Ovary (tissue), 9 donors: ENCODE results near the gene EZH1. TPM values are rescaled to one million over a fixed set of nuclear protein-coding genes. Genes with fewer than 3 reads are reported as not detected.

Source experiments
- DNase-seq, 5 donors: peaks; one replicate each; pipeline ENCODE4 v3.0.0-alpha.2; 2019 to 2020
- H3K27ac ChIP-seq, 2 donors: fragments of 200-600 bp; one replicate each; pipeline versions ENCODE4 v1.5.1 to v1.8.0; 2019 to 2022
- H3K27me3 ChIP-seq: fragments of 200-600 bp; one replicate; pipeline ENCODE4 v1.8.0; 2022
- H3K36me3 ChIP-seq: fragments of 200-600 bp; sonication (generic); one replicate; pipeline ENCODE4 v1.5.1; 2019
- H3K4me1 ChIP-seq: one replicate; pipeline ENCODE4 v1.8.1; 2013; ENCODE audit warnings: mild to moderate bottlenecking, moderate library complexity; ENCODE audit not compliant: insufficient read depth
- H3K4me3 ChIP-seq: fragments of 200-600 bp; sonication (generic); one replicate; pipeline ENCODE4 v1.5.1; 2017
- H3K9me3 ChIP-seq, 2 donors: fragments of 200-600 bp in 1 of 2; sonication (generic) in 1 of 2; one replicate each; pipeline versions ENCODE4 v1.5.1 to v1.8.1; 2013 to 2019; ENCODE audit warnings: mild to moderate bottlenecking in 1 of 2, moderate library complexity in 1 of 2
- EP300 ChIP-seq: sonication (generic); formaldehyde crosslinking; IDR thresholded peaks from one replicate; pipeline ENCODE4 v1.6.1; 2017; ENCODE audit warnings: antibody characterized with exemption
- POLR2A ChIP-seq: fragments of 450-650 bp; IDR thresholded peaks from one replicate; pipeline ENCODE4 v1.6.1; 2017; ENCODE audit warnings: antibody characterized with exemption, mild to moderate bottlenecking, moderate library complexity
- WGBS, 3 donors: extraction: QIAGEN DNeasy Blood & Tissue Kit in 1 of 3; methylation state at CpG; one replicate each; pipeline versions ENCODE4 v1.1.5 to v1.1.7; 2013 to 2017; 5-methylcytosine and 5-hydroxymethylcytosine counted together
- intact Hi-C, 4 donors: fragments of 100-400 bp; cut with DNase I; formaldehyde crosslinking; loops; one replicate each; pipeline versions ENCODE4 v1.11.0 to v1.15.1; 2022 to 2023
- microRNA-seq, 3 donors: library from miRNA; unstranded; fragments of <30 nt; microRNA quantifications; one replicate each; pipeline versions ENCODE4 to v1.2.0, GENCODE V29; 2019 to 2020
- polyA plus RNA-seq, 2 donors: library from polyadenylated mRNA; stranded (reverse); fragments of 200-250 nt in 1 of 2; fragments of 350-450 nt in 1 of 2; fragmentation: Illumina TruSeq in 1 of 2; extraction: RNeasy Lipid Tissue Mini Kit (QIAGEN cat#74804) in 1 of 2; gene quantifications; one replicate each; pipeline ENCODE4 v1.2.3, GENCODE V29; 2013 to 2014
- small RNA-seq: library from RNA; depleted of rRNA; stranded (forward); fragments of <200 nt; gene quantifications from one replicate; pipeline ENCODE3, GENCODE V24; 2016
- total RNA-seq, 7 donors: library from RNA; depleted of rRNA in 2 of 7; stranded (reverse); fragments of >200 nt in 2 of 7; fragmentation: NEBNext Ultra II Directional in 3 of 7; extraction: Animal tissue kit (Norgen Biotek cat#: 25700) in 3 of 7; gene quantifications; one replicate each; pipeline versions ENCODE4 v1.1.0 to v1.2.4, GENCODE V29; 2016 to 2023
- TF ChIP-seq, protein P1 (sequence below), 3 donors: fragments of 450-650 bp in 2 of 3; fragments of 200-600 bp in 1 of 3; IDR thresholded peaks; one replicate each; pipeline versions ENCODE4 v1.5.1 to v1.8.0; 2016 to 2022; ENCODE audit warnings: antibody characterized with exemption in 3 of 3, mild to moderate bottlenecking in 1 of 3
- donor health status: DM: no; HTN: no; CAD: no; lungs with moderate emphysema.
- donor health status: DM: no; HTN: no; CAD: no.
- donor health status: Bipolar disorder and iron deficiency.
- donor health status: DM: yes; HTN: yes; CAD: no.
- donor health status: DM: no; HTN: no; CAD: no.
- donor health status: DM: yes; HTN: yes; CAD: no.

Gene EZH1
- total and polyA plus RNA-seq, 9 donors, result 32.9 to 95.2 (median 67.8) TPM

DNA sequence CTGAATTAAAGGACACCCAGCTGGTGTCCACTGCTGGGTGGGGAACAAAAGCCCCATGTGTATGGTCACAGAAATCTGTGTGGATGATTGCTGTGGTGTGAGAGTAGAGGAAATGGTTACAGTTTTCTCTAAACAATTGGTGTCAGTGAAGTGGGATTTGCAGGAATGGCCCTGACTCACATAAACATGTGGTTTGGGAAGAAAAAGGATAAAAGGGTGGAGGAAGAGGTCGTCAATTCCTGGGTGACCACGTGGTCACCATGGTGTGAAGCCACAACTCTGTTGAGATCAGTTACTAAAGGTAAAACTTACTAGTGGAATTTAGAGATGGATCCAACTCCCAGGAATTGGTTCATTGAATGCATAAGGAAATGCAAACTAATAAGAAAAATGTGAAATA lies 89.3 kb downstream of the EZH1 start:
- Histone ChIP-seq H3K4me3 (no peak overlapping the region), H3K9me3 (no peaks in the 10 kb centered on the region), H3K36me3 (no peaks in the 10 kb centered on the region), H3K27me3 (no peaks in the 10 kb centered on the region), H3K27ac (no peak overlapping the region), H3K4me1 (peaks cover 5% of the 10 kb centered on the region)
- no peak for TF ChIP-seq POLR2A
- TF ChIP-seq, protein P1, sequence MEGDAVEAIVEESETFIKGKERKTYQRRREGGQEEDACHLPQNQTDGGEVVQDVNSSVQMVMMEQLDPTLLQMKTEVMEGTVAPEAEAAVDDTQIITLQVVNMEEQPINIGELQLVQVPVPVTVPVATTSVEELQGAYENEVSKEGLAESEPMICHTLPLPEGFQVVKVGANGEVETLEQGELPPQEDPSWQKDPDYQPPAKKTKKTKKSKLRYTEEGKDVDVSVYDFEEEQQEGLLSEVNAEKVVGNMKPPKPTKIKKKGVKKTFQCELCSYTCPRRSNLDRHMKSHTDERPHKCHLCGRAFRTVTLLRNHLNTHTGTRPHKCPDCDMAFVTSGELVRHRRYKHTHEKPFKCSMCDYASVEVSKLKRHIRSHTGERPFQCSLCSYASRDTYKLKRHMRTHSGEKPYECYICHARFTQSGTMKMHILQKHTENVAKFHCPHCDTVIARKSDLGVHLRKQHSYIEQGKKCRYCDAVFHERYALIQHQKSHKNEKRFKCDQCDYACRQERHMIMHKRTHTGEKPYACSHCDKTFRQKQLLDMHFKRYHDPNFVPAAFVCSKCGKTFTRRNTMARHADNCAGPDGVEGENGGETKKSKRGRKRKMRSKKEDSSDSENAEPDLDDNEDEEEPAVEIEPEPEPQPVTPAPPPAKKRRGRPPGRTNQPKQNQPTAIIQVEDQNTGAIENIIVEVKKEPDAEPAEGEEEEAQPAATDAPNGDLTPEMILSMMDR (IDR thresholded peaks at IDR 0.05), result no peak
- no peak for TF ChIP-seq EP300
- no peak for DNase-seq
- 25 to 34% (median 27%) methylated on average over 2 of the region's 2 CpGs for WGBS, 3 donors
- intact Hi-C loops, result no loop called here

DNA sequence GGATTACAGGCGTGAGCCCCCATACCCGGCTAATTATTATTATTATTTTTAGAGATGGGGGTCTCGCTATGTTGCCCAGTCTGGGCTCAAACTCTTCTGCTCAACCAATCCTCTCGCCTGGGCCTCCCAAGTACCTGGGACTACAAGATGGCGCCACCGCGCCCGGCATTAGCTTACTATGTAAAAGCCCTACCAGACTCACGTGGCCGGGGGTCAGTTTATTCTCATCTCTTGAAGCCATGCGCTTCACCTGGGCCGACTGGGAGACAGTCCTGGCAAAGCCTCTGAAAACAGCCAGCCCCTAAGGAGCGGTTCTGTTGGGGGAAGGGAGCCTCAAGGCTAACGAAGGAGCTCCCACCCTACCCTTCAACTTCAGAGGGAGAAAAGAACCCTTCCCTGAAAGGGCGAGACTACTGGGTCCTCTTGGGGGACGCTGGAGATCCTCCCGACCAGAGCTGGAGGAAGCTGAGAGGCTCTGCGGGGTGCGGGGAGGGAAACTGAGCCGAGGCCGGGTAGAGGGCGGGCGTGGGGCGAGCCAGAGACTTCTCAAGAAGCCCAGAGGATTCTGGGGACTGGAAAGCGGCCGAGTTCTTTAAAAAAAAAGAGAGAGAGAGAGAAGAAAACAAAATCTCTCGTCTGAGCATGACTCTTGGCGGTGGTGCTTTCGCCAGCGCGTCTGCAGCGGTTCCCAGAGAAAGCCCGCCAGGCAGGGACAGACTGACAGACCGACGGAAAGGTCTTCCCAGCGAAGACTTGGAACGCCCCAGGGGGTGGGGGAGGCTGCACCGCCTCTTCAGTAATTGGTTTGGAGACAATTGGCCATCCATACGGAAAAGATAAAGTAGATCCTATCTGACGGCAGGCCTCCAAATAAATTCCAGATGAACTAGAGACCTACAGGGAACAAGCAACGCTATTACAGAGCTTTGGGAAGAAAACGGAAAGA lies 91.4 kb downstream of the EZH1 start:
- Histone ChIP-seq H3K9me3 (no peaks in the 10 kb centered on the region), H3K36me3 (no peaks in the 10 kb centered on the region), H3K4me3 (peak overlapping the region; percentile 39), H3K4me1 (peaks cover 5% of the 10 kb centered on the region), H3K27me3 (no peaks in the 10 kb centered on the region), H3K27ac (peak overlapping the region; percentile 77 to 82)
- intact Hi-C loops, result no loop called here
- DNase-seq, result peak; percentile 72 to 83 (median 75)
- 19% methylated on average over 42 of the region's 42 CpGs for WGBS, 3 donors
- TF ChIP-seq, protein P1 (IDR thresholded peaks at IDR 0.05), result no peak
- no peak for TF ChIP-seq EP300
- TF ChIP-seq POLR2A, result no peak

DNA sequence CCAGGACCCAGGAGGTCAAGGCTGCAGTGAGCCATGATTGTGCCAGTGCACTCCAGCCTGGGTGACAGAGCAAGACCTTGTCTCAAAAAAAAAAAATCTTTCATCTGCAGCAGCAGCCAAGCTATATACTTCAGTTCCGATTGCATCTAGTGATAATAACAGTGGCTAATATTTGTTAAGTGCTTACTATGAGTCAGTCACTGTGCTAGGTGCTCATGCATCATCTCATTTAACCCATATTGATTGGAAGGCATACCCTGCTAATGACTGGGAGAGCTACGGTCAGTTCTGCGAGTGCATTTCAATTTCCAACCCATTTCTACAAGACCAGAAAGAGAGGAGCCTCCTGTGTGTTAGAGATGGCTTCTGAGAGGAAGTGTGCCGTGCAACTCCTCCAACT lies 93.4 kb downstream of the EZH1 start:
- Histone ChIP-seq H3K27ac (no peak overlapping the region), H3K4me1 (peaks cover 5% of the 10 kb centered on the region), H3K4me3 (no peak overlapping the region), H3K27me3 (no peaks in the 10 kb centered on the region), H3K36me3 (no peaks in the 10 kb centered on the region), H3K9me3 (no peaks in the 10 kb centered on the region)
- intact Hi-C loops, result no loop called here
- 77 to 88% (median 80%) methylated on average over 4 of the region's 4 CpGs for WGBS, 3 donors
- TF ChIP-seq POLR2A (no peak), EP300 (no peak)
- TF ChIP-seq, protein P1 (IDR thresholded peaks at IDR 0.05), result no peak
- DNase-seq, result no peak

Small RNA genes lying within 50 kb of the gene (microRNA-seq; reads per million reads assigned to microRNA genes)
- gene MIR6780A, result 0 to 0.79 (median 0.38) reads per million in 3 donors

Small RNA genes lying within 50 kb of the gene (small RNA-seq; reads per million reads assigned to genes)
- not detected for gene HMGN2P15
- gene MIR6780A, result not detected

Other genes with a start within 250 kb of the EZH1 start
- gene NAGLU, start 208.8 kb downstream of the EZH1 start, total RNA-seq, result 10 to 100 TPM; 28.5 to 49.6 (median 40.0) TPM
- 10 to 100 TPM in 1 of 2 donors, 1 to 10 TPM in 1; 9.7 to 49.1 TPM for gene NAGLU, start 208.8 kb downstream of the EZH1 start, polyA plus RNA-seq
- 10 to 100 TPM in 1 of 7 donors, 1 to 10 TPM in 6; 4.3 to 16.7 (median 6.5) TPM for gene HSD17B1, start 192.1 kb downstream of the EZH1 start, total RNA-seq
- 10 to 100 TPM in 1 of 2 donors, 1 to 10 TPM in 1; 2.1 to 18.1 TPM for gene HSD17B1, start 192.1 kb downstream of the EZH1 start, polyA plus RNA-seq
- 10 to 100 TPM; 13.8 to 51.2 (median 41.0) TPM for gene COASY, start 182.9 kb downstream of the EZH1 start, total RNA-seq
- gene COASY, start 182.9 kb downstream of the EZH1 start, polyA plus RNA-seq, result 10 to 100 TPM; 22.6 to 37.6 TPM
- gene MLX, start 177.9 kb downstream of the EZH1 start, total RNA-seq, result 10 to 100 TPM; 16.5 to 37.0 (median 24.4) TPM
- gene MLX, start 177.9 kb downstream of the EZH1 start, polyA plus RNA-seq, result 10 to 100 TPM; 24.3 to 50.8 TPM
- gene PSMC3IP, start 167.3 kb downstream of the EZH1 start, total RNA-seq, result 1 to 10 TPM; 1.4 to 5.3 (median 3.8) TPM
- gene PSMC3IP, start 167.3 kb downstream of the EZH1 start, polyA plus RNA-seq, result 1 to 10 TPM; 7.2 to 7.5 TPM
- gene RETREG3, start 135.7 kb downstream of the EZH1 start, total RNA-seq, result 10 to 100 TPM; 39.3 to 63.0 (median 46.4) TPM
- 10 to 100 TPM; 25.8 to 37.3 TPM for gene RETREG3, start 135.7 kb downstream of the EZH1 start, polyA plus RNA-seq
- 10 to 100 TPM; 12.8 to 41.2 (median 25.6) TPM for gene TUBG1, start 135.4 kb downstream of the EZH1 start, total RNA-seq
- 10 to 100 TPM; 11.3 to 14.3 TPM for gene TUBG1, start 135.4 kb downstream of the EZH1 start, polyA plus RNA-seq
- 10 to 100 TPM; 19.4 to 30.0 (median 23.2) TPM for gene TUBG2, start 85.8 kb downstream of the EZH1 start, total RNA-seq
- 10 to 100 TPM; 20.9 to 21.5 TPM for gene TUBG2, start 85.8 kb downstream of the EZH1 start, polyA plus RNA-seq
- gene PLEKHH3, start 68.0 kb downstream of the EZH1 start, total RNA-seq, result 10 to 100 TPM; 23.6 to 81.6 (median 58.4) TPM
- gene PLEKHH3, start 68.0 kb downstream of the EZH1 start, polyA plus RNA-seq, result 10 to 100 TPM in 1 of 2 donors, 1 to 10 TPM in 1; 2.1 to 30.9 TPM
- gene CCR10, start 63.2 kb downstream of the EZH1 start, total RNA-seq, result 1 to 10 TPM; 1.5 to 6.8 (median 3.7) TPM
- 1 to 10 TPM in 1 of 2 donors, under 1 TPM in 1; 0.15 to 2.7 TPM for gene CCR10, start 63.2 kb downstream of the EZH1 start, polyA plus RNA-seq
- gene CNTNAP1, start 62.5 kb downstream of the EZH1 start, total RNA-seq, result 10 to 100 TPM in 5 of 7 donors, 1 to 10 TPM in 2; 3.7 to 41.4 (median 15.5) TPM
- gene CNTNAP1, start 62.5 kb downstream of the EZH1 start, polyA plus RNA-seq, result 1 to 10 TPM; 7.0 to 7.5 TPM
- gene RAMP2, start 16.2 kb upstream of the EZH1 start, total RNA-seq, result 10 to 100 TPM in 6 of 7 donors, 1 to 10 TPM in 1; 4.4 to 53.7 (median 19.6) TPM
- gene RAMP2, start 16.2 kb upstream of the EZH1 start, polyA plus RNA-seq, result 10 to 100 TPM; 39.6 to 98.5 TPM
- gene VPS25, start 28.4 kb upstream of the EZH1 start, total RNA-seq, result 10 to 100 TPM; 33.7 to 49.1 (median 35.8) TPM
- 10 to 100 TPM; 49.0 to 56.5 TPM for gene VPS25, start 28.4 kb upstream of the EZH1 start, polyA plus RNA-seq
- gene WNK4, start 35.6 kb upstream of the EZH1 start, total RNA-seq, result 10 to 100 TPM in 1 of 7 donors, 1 to 10 TPM in 6; 1.5 to 11.9 (median 3.4) TPM
- gene WNK4, start 35.6 kb upstream of the EZH1 start, polyA plus RNA-seq, result 1 to 10 TPM; 1.1 to 1.5 TPM
- gene COA3, start 53.7 kb upstream of the EZH1 start, total RNA-seq, result 10 to 100 TPM; 49.1 to 78.2 (median 62.9) TPM
- 10 to 100 TPM; 77.6 to 80.0 TPM for gene COA3, start 53.7 kb upstream of the EZH1 start, polyA plus RNA-seq
- gene CNTD1, start 53.8 kb upstream of the EZH1 start, total RNA-seq, result under 1 TPM in 5 of 7 donors, not detected in 2; 0.30 to 0.79 (median 0.33) TPM
- under 1 TPM; 0.22 to 0.36 TPM for gene CNTD1, start 53.8 kb upstream of the EZH1 start, polyA plus RNA-seq
- 10 to 100 TPM; 47.5 to 75.3 (median 54.6) TPM for gene BECN1, start 79.2 kb upstream of the EZH1 start, total RNA-seq
- 10 to 100 TPM; 47.2 to 67.5 TPM for gene BECN1, start 79.2 kb upstream of the EZH1 start, polyA plus RNA-seq
- gene PSME3, start 88.4 kb upstream of the EZH1 start, total RNA-seq, result 10 to 100 TPM; 28.6 to 85.8 (median 61.9) TPM
- 100 to 1,000 TPM in 1 of 2 donors, 10 to 100 TPM in 1; 31.7 to 118 TPM for gene PSME3, start 88.4 kb upstream of the EZH1 start, polyA plus RNA-seq
- 1 to 10 TPM in 6 of 7 donors, under 1 TPM in 1; 0.72 to 1.9 (median 1.3) TPM for gene AOC2, start 99.5 kb upstream of the EZH1 start, total RNA-seq
- gene AOC2, start 99.5 kb upstream of the EZH1 start, polyA plus RNA-seq, result 1 to 10 TPM in 1 of 2 donors, under 1 TPM in 1; 0.40 to 6.3 TPM
- gene AOC3, start 106.2 kb upstream of the EZH1 start, total RNA-seq, result 100 to 1,000 TPM in 1 of 7 donors, 10 to 100 TPM in 3, 1 to 10 TPM in 2, under 1 TPM in 1; 0.72 to 112 (median 12.4) TPM
- 100 to 1,000 TPM in 1 of 2 donors, 10 to 100 TPM in 1; 22.5 to 197 TPM for gene AOC3, start 106.2 kb upstream of the EZH1 start, polyA plus RNA-seq
- 1 to 10 TPM in 1 of 7 donors, under 1 TPM in 1, not detected in 5; 0.69 to 1.7 TPM for gene G6PC1, start 155.8 kb upstream of the EZH1 start, total RNA-seq
- gene G6PC1, start 155.8 kb upstream of the EZH1 start, polyA plus RNA-seq, result not detected
- 10 to 100 TPM; 17.8 to 51.4 (median 40.6) TPM for gene AARSD1, start 219.4 kb upstream of the EZH1 start, total RNA-seq
- 10 to 100 TPM; 49.7 to 50.1 TPM for gene AARSD1, start 219.4 kb upstream of the EZH1 start, polyA plus RNA-seq
- 1 to 10 TPM in 1 of 7 donors, under 1 TPM in 5, not detected in 1; 0.45 to 2.6 (median 0.66) TPM for gene PTGES3L, start 235.0 kb upstream of the EZH1 start, total RNA-seq
- gene PTGES3L, start 235.0 kb upstream of the EZH1 start, polyA plus RNA-seq, result 1 to 10 TPM in 1 of 2 donors, under 1 TPM in 1; 0.56 to 2.1 TPM
- 10 to 100 TPM in 5 of 7 donors, 1 to 10 TPM in 2; 8.2 to 19.4 (median 13.3) TPM for gene RUNDC1, start 235.5 kb upstream of the EZH1 start, total RNA-seq
- 10 to 100 TPM in 1 of 2 donors, 1 to 10 TPM in 1; 6.1 to 12.1 TPM for gene RUNDC1, start 235.5 kb upstream of the EZH1 start, polyA plus RNA-seq